ENCODE data around the gene ZNHIT1. TPM values are rescaled to one million over a fixed set of nuclear protein-coding genes. Genes with fewer than 3 reads are reported as not detected.

Gene ZNHIT1
- total RNA-seq, 1 donor from 2014 or later, result 115 TPM

GRCh38 chr7:101210143-101210542 lies 7.8 kb upstream of the ZNHIT1 start:
- Mint-ChIP-seq H3K27me3 (ENCODE audit: low read depth, unreplicated experiment) (no peaks in the 10 kb centered on the region), H3K4me1 (ENCODE audit: low read depth, unreplicated experiment) (no peaks in the 10 kb centered on the region), H3K9me3 (ENCODE audit: unreplicated experiment) (no peaks in the 10 kb centered on the region), H3K36me3 (ENCODE audit: low read depth, unreplicated experiment) (peaks cover 13% of the 10 kb centered on the region), H3K4me3 (ENCODE audit: unreplicated experiment) (no peak overlapping the region), H3K27ac (ENCODE audit: unreplicated experiment) (no peak overlapping the region)
- H3K4me3 ChIP-seq (ENCODE audit: insufficient read depth, low read depth, low read length), result no peak overlapping the region
- H3K4me1 ChIP-seq (ENCODE audit: insufficient read depth, low read length), result peaks cover under 1% of the 10 kb centered on the region
- TF ChIP-seq CTCF (IDR thresholded peaks at IDR 0.05; ENCODE audit: insufficient read depth, low read depth, low read length) (no peak), EZH2 (IDR thresholded peaks at IDR 0.05; ENCODE audit: insufficient read depth, low read length) (no peak)
- no peak for FAIRE-seq
- H2AFZ ChIP-seq (ENCODE audit: low read depth, low read length), result no peak overlapping the region
- no peak overlapping the region for H3K9ac ChIP-seq (ENCODE audit: low read length)
- H3K36me3 ChIP-seq (ENCODE audit: insufficient read depth, low read length), result peaks cover 6% of the 10 kb centered on the region
- no peak overlapping the region for H3K27ac ChIP-seq (ENCODE audit: low read depth, low read length)
- H4K20me1 ChIP-seq (ENCODE audit: insufficient read depth, low read length), result peaks cover 31% of the 10 kb centered on the region
- no peaks in the 10 kb centered on the region for H3K9me3 ChIP-seq (ENCODE audit: insufficient read depth, low read depth, low read length)
- peaks cover 5% of the 10 kb centered on the region for H3K79me2 ChIP-seq (ENCODE audit: insufficient read depth, low read length)
- H3K4me2 ChIP-seq (ENCODE audit: low read length), result no peak overlapping the region
- no peak for DNase-seq (ENCODE audit: low read depth)
- no peaks in the 10 kb centered on the region for H3K27me3 ChIP-seq (ENCODE audit: insufficient read depth, low read length)

GRCh38 chr7:101211501-101211900 lies 6.5 kb upstream of the ZNHIT1 start:
- Mint-ChIP-seq H3K9me3 (ENCODE audit: unreplicated experiment) (no peaks in the 10 kb centered on the region), H3K4me1 (ENCODE audit: low read depth, unreplicated experiment) (peaks cover 6% of the 10 kb centered on the region), H3K27ac (ENCODE audit: unreplicated experiment) (no peak overlapping the region), H3K4me3 (ENCODE audit: unreplicated experiment) (no peak overlapping the region), H3K36me3 (ENCODE audit: low read depth, unreplicated experiment) (peaks cover 13% of the 10 kb centered on the region), H3K27me3 (ENCODE audit: low read depth, unreplicated experiment) (no peaks in the 10 kb centered on the region)
- Histone ChIP-seq H3K9ac (ENCODE audit: low read length) (no peak overlapping the region), H3K27me3 (ENCODE audit: insufficient read depth, low read length) (no peaks in the 10 kb centered on the region), H3K27ac (ENCODE audit: low read depth, low read length) (no peak overlapping the region), H3K9me3 (ENCODE audit: insufficient read depth, low read depth, low read length) (no peaks in the 10 kb centered on the region), H3K4me1 (ENCODE audit: insufficient read depth, low read length) (peaks cover 14% of the 10 kb centered on the region), H3K4me3 (ENCODE audit: insufficient read depth, low read depth, low read length) (no peak overlapping the region), H4K20me1 (ENCODE audit: insufficient read depth, low read length) (peaks cover 41% of the 10 kb centered on the region), H3K36me3 (ENCODE audit: insufficient read depth, low read length) (peaks cover 10% of the 10 kb centered on the region), H3K4me2 (ENCODE audit: low read length) (no peak overlapping the region), H3K79me2 (ENCODE audit: insufficient read depth, low read length) (peaks cover 19% of the 10 kb centered on the region), H2AFZ (ENCODE audit: low read depth, low read length) (no peak overlapping the region)
- TF ChIP-seq CTCF (IDR thresholded peaks at IDR 0.05; ENCODE audit: insufficient read depth, low read depth, low read length) (no peak), EZH2 (IDR thresholded peaks at IDR 0.05; ENCODE audit: insufficient read depth, low read length) (no peak)
- no peak for FAIRE-seq
- DNase-seq (ENCODE audit: low read depth), result no peak

- no peak overlapping the region for H3K27ac ChIP-seq (ENCODE audit: low read depth, low read length)
- no peaks in the 10 kb centered on the region for H3K27me3 ChIP-seq (ENCODE audit: insufficient read depth, low read length)
- peaks cover 24% of the 10 kb centered on the region for H3K79me2 ChIP-seq (ENCODE audit: insufficient read depth, low read length)
- Mint-ChIP-seq H3K36me3 (ENCODE audit: low read depth, unreplicated experiment) (peaks cover 13% of the 10 kb centered on the region), H3K9me3 (ENCODE audit: unreplicated experiment) (no peaks in the 10 kb centered on the region), H3K4me1 (ENCODE audit: low read depth, unreplicated experiment) (peaks cover 6% of the 10 kb centered on the region), H3K27ac (ENCODE audit: unreplicated experiment) (no peak overlapping the region), H3K4me3 (ENCODE audit: unreplicated experiment) (no peak overlapping the region), H3K27me3 (ENCODE audit: low read depth, unreplicated experiment) (no peaks in the 10 kb centered on the region)
- no peak for FAIRE-seq
- no peak overlapping the region for H3K4me2 ChIP-seq (ENCODE audit: low read length)
- DNase-seq (ENCODE audit: low read depth), result no peak
- no peaks in the 10 kb centered on the region for H3K9me3 ChIP-seq (ENCODE audit: insufficient read depth, low read depth, low read length)
- peaks cover 19% of the 10 kb centered on the region for H3K4me1 ChIP-seq (ENCODE audit: insufficient read depth, low read length)
- H2AFZ ChIP-seq (ENCODE audit: low read depth, low read length), result no peak overlapping the region
- peaks cover 41% of the 10 kb centered on the region for H4K20me1 ChIP-seq (ENCODE audit: insufficient read depth, low read length)
- H3K9ac ChIP-seq (ENCODE audit: low read length), result no peak overlapping the region
- no peak overlapping the region for H3K4me3 ChIP-seq (ENCODE audit: insufficient read depth, low read depth, low read length)
- H3K36me3 ChIP-seq (ENCODE audit: insufficient read depth, low read length), result peaks cover 10% of the 10 kb centered on the region
- TF ChIP-seq CTCF (IDR thresholded peaks at IDR 0.05; ENCODE audit: insufficient read depth, low read depth, low read length), result no peak
- no peak for TF ChIP-seq EZH2 (IDR thresholded peaks at IDR 0.05; ENCODE audit: insufficient read depth, low read length)
These were observed 6.0 kb upstream of the ZNHIT1 start for GRCh38 chr7:101212014-101212413.
